Activated naive CD4-positive, alpha-beta T cell treated with anti-CD3 and anti-CD28 coated beads, Interleukin-2, amount 50 U/mL, for 24 hours (primary cell): Measurements from ENCODE around the gene GALNT5.

Experiments used
- H3K27ac Mint-ChIP-seq: one replicate; pipeline ENCODE4 v1.8.0; 2021; ENCODE audit warnings: mild to moderate bottlenecking, mixed read lengths
- H3K27me3 Mint-ChIP-seq: one replicate; pipeline ENCODE4 v1.8.0; 2021; ENCODE audit warnings: mixed read lengths
- H3K36me3 Mint-ChIP-seq: one replicate; pipeline ENCODE4 v1.8.0; 2021; ENCODE audit warnings: mixed read lengths
- H3K4me1 Mint-ChIP-seq: one replicate; pipeline ENCODE4 v1.8.0; 2021; ENCODE audit warnings: mixed read lengths
- H3K4me3 Mint-ChIP-seq: one replicate; pipeline ENCODE4 v1.8.0; 2021; ENCODE audit warnings: mild to moderate bottlenecking, mixed read lengths
- H3K9me3 Mint-ChIP-seq: one replicate; pipeline ENCODE4 v1.8.0; 2021; ENCODE audit warnings: mixed read lengths

Gene GALNT5

DNA sequence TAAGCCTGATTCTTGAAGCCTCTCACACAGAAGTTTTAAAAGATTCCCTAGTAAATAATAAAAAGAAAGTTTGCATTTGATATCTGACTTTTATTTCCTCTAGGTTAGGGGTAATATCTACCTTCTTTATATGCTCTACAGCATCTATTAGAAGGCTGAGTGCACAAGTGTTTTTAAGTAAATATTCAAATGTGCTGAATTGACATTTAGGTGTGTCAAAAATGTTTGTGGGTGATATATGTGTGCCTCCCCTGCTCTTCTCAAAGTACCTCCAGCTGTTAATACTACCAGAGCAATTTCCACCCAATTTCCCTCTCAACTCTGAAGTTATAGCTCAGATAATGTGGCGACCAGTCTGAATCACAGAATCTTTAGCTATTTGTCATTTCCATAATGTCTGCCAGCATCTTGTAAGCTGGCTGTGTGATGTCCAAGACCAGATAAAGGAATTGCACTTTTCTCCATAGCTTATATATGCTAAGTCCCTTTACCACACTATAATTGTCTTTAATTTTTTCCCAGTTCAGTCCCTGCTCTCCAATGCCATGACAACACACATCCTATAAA is 92.5 kb downstream of the GALNT5 start:
- Mint-ChIP-seq H3K4me3 (no peak overlapping the region), H3K27ac (no peak overlapping the region), H3K36me3 (peaks cover 11% of the 10 kb centered on the region), H3K9me3 (no peaks in the 10 kb centered on the region), H3K27me3 (no peaks in the 10 kb centered on the region), H3K4me1 (peaks cover 69% of the 10 kb centered on the region)

DNA sequence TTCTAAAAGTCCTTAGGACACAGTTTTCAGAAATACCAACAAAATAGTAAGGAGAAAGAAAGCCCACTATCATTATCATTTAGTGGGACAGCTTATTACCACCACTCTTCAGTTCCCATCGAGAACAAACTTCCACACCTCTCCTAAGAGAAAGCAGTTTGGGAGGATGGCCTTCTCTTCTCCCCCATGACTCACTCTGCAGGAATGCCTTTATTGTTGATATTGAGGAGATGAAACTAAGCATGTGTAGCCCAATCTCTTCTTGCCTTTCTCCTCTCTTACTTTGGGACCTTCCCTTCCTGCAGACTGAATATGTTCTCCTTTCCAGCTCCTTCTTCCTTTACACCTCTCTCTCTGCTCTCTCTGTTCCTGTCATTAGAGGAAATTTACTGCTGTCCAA is 98.1 kb downstream of the GALNT5 start:
- Mint-ChIP-seq H3K27me3 (no peaks in the 10 kb centered on the region), H3K36me3 (peaks cover 4% of the 10 kb centered on the region), H3K27ac (peak overlapping the region; percentile 39), H3K4me1 (peaks cover 71% of the 10 kb centered on the region), H3K9me3 (no peaks in the 10 kb centered on the region), H3K4me3 (no peak overlapping the region)

GRCh38 chr2:157359628-157360027 is 102.1 kb downstream of the GALNT5 start:
- Mint-ChIP-seq H3K9me3 (peaks cover 17% of the 10 kb centered on the region), H3K36me3 (peaks cover 20% of the 10 kb centered on the region), H3K27me3 (no peaks in the 10 kb centered on the region), H3K4me3 (no peak overlapping the region), H3K4me1 (peaks cover 66% of the 10 kb centered on the region), H3K27ac (no peak overlapping the region)

- peaks cover 64% of the 10 kb centered on the region for H3K4me1 Mint-ChIP-seq
- no peak overlapping the region for H3K27ac Mint-ChIP-seq
- peaks cover 17% of the 10 kb centered on the region for H3K9me3 Mint-ChIP-seq
- no peaks in the 10 kb centered on the region for H3K27me3 Mint-ChIP-seq
- no peak overlapping the region for H3K4me3 Mint-ChIP-seq
- H3K36me3 Mint-ChIP-seq: peaks cover 22% of the 10 kb centered on the region
Measured at GRCh38 chr2:157361526-157361925, 104.0 kb downstream of the GALNT5 start.

DNA sequence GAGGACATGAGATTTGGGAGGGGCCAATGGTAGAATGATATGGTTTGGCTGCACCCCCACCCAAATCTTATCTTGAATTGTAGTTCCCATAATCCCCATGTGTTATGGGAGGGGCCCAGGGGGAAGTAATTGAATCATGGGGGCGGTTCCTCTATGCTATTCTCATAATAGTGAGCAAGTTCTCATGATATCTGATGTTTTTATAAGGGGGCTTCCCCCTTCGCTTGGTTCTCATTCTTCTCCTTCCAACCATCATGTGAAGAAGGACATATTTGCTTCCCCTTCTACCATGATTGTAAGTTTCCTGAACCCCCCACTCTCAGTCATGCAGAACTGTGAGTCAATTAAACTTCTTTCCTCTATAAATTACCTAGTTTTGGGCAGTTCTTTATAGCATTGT is 105.1 kb downstream of the GALNT5 start:
- no peak overlapping the region for H3K4me3 Mint-ChIP-seq

GRCh38 chr2:157363612-157364101 is 106.2 kb downstream of the GALNT5 start:
- Mint-ChIP-seq H3K27me3 (no peaks in the 10 kb centered on the region), H3K9me3 (peaks cover 17% of the 10 kb centered on the region), H3K27ac (peak overlapping the region; percentile 75), H3K36me3 (peaks cover 28% of the 10 kb centered on the region), H3K4me1 (peaks cover 62% of the 10 kb centered on the region), H3K4me3 (peak overlapping the region; percentile 61)

More for the DNA sequence above, 105.1 kb downstream of the GALNT5 start:
- peaks cover 17% of the 10 kb centered on the region for H3K9me3 Mint-ChIP-seq
- no peaks in the 10 kb centered on the region for H3K27me3 Mint-ChIP-seq
- peak overlapping the region; percentile 30 for H3K27ac Mint-ChIP-seq
- peaks cover 24% of the 10 kb centered on the region for H3K36me3 Mint-ChIP-seq
- H3K4me1 Mint-ChIP-seq: peaks cover 62% of the 10 kb centered on the region
